Breast epithelium (tissue), 4 donors: ENCODE measurements around the gene GNLY. TPM values are rescaled to one million over a fixed set of nuclear protein-coding genes. Genes with fewer than 3 reads are reported as not detected.
A peak's percentile ranks its signal among the peaks of the same experiment; 100 is the strongest.
"Not testable (repeated sequence)": the region's sequence is repeated elsewhere in the genome, so short reads cannot be mapped to it uniquely, and the experiment has no call there.

ENCODE experiments used
- DNase-seq, 2 donors: peaks; one replicate each; pipeline ENCODE4 v3.0.0-alpha.2; 2019; ENCODE audit warnings: low spot score in 2 of 2
- H3K27ac ChIP-seq, 2 donors: fragments of 200-600 bp; sonication (generic) in 1 of 2; one replicate each; pipeline ENCODE4 v1.5.1; 2016 to 2019; ENCODE audit warnings: mild to moderate bottlenecking in 1 of 2
- H3K27me3 ChIP-seq, 2 donors: fragments of 200-600 bp; sonication (generic) in 1 of 2; one replicate each; pipeline versions ENCODE4 v1.5.1 to v1.6.0; 2017 to 2019; ENCODE audit warnings: control low read depth in 1 of 2, mild to moderate bottlenecking in 1 of 2
- H3K36me3 ChIP-seq: fragments of 200-600 bp; one replicate; pipeline ENCODE4 v1.5.1; 2019
- H3K4me1 ChIP-seq, 2 donors: fragments of 200-600 bp; sonication (generic); one replicate each; pipeline ENCODE4 v1.5.1; 2016 to 2019; ENCODE audit warnings: control low read depth in 1 of 2
- H3K4me3 ChIP-seq, 3 donors: fragments of 200-600 bp; sonication (generic); 1 replicate in 2 of 3; 2 replicates in 1 of 3; pipeline ENCODE4 v1.5.1; 2016 to 2019; ENCODE audit warnings: mild to moderate bottlenecking in 3 of 3, moderate library complexity in 2 of 3
- H3K9me3 ChIP-seq, 2 donors: fragments of 200-600 bp; sonication (generic) in 1 of 2; one replicate each; pipeline ENCODE4 v1.5.1; 2016 to 2019; ENCODE audit warnings: control low read depth in 1 of 2
- CTCF ChIP-seq, 3 donors: fragments of 450-650 bp; IDR thresholded peaks; one replicate each; pipeline ENCODE4 v1.5.1; 2016 to 2017; ENCODE audit warnings: antibody characterized with exemption in 3 of 3, mild to moderate bottlenecking in 3 of 3, moderate library complexity in 3 of 3
- POLR2A ChIP-seq: fragments of 450-650 bp; IDR thresholded peaks from one replicate; pipeline ENCODE4 v1.6.1; 2016; ENCODE audit warnings: antibody characterized with exemption, mild to moderate bottlenecking, moderate library complexity
- POLR2AphosphoS5 ChIP-seq, 3 donors: sonication (generic); formaldehyde crosslinking; IDR thresholded peaks; one replicate each; pipeline ENCODE4 v1.6.1; 2017; ENCODE audit warnings: antibody characterized with exemption in 3 of 3
- intact Hi-C: fragments of 100-400 bp; cut with DNase I; formaldehyde crosslinking; loops from one replicate; pipeline ENCODE4 v1.15.1; 2023; ENCODE audit warnings: low total_unique reads
- total RNA-seq, 3 donors: library from RNA; depleted of rRNA; stranded (reverse); fragments of >200 nt; gene quantifications; one replicate each; pipeline ENCODE4 v1.1.0, GENCODE V29; 2016

Gene GNLY
- total RNA-seq, 3 donors from 2014 or later: 2.0 to 2.6 (median 2.1) TPM

GRCh38 chr2:85669549-85669948 is 24.6 kb upstream of the GNLY start:
- no peak for TF ChIP-seq CTCF (IDR thresholded peaks at IDR 0.05)
- TF ChIP-seq POLR2AphosphoS5 (IDR thresholded peaks at IDR 0.05): no peak
- no peak for TF ChIP-seq POLR2A
- no peaks in the 10 kb centered on the region for H3K36me3 ChIP-seq
- no peaks in the 10 kb centered on the region for H3K9me3 ChIP-seq
- DNase-seq: no peak
- H3K27me3 ChIP-seq: no peaks in the 10 kb centered on the region
- H3K4me1 ChIP-seq: no peaks in the 10 kb centered on the region
- H3K4me3 ChIP-seq: no peak overlapping the region
- intact Hi-C loops: no loop called here
- H3K27ac ChIP-seq: no peak overlapping the region

DNA sequence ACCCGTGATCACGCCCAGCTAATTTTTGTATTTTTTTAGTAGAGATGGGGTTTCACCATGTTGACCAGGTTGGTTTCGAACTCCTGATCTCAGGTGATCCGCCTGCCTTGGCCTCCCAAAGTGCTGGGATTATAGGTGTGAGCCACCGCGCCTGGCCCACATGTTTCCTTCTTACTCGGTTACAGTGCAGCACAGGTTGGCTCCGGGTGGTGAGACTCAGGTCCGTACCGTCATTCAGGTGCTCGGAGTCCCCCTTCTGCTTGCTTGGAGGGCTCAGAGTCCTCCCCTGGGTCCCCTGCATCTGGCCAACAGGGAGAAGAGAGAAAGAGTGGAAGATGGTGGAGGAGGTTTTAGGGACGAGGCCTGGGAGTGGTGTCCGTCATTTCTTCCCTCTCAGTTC is 23.7 kb upstream of the GNLY start:
- H3K9me3 ChIP-seq, H3K27me3 ChIP-seq, H3K36me3 ChIP-seq, H3K4me1 ChIP-seq, H3K4me3 ChIP-seq, intact Hi-C loops, DNase-seq, H3K27ac ChIP-seq: not testable (repeated sequence)

- H3K27ac ChIP-seq: no peak overlapping the region
Observed at GRCh38 chr2:85672456-85672855, 21.7 kb upstream of the GNLY start.

GRCh38 chr2:85673716-85674375 is 20.3 kb upstream of the GNLY start:
- no peaks in the 10 kb centered on the region for H3K36me3 ChIP-seq
- DNase-seq: no peak
- no peak overlapping the region for H3K4me3 ChIP-seq
- no peak for TF ChIP-seq POLR2A
- no peak for TF ChIP-seq CTCF (IDR thresholded peaks at IDR 0.05)
- no peak for TF ChIP-seq POLR2AphosphoS5 (IDR thresholded peaks at IDR 0.05)
- no peak overlapping the region for H3K27ac ChIP-seq
- intact Hi-C loops: no loop called here
- H3K27me3 ChIP-seq: no peaks in the 10 kb centered on the region
- no peaks in the 10 kb centered on the region for H3K9me3 ChIP-seq
- H3K4me1 ChIP-seq: peaks cover 0 to 3% of the 10 kb centered on the region in 2 donors

More at GRCh38 chr2:85672456-85672855, 21.7 kb upstream of the GNLY start:
- Histone ChIP-seq H3K36me3 (no peaks in the 10 kb centered on the region), H3K27me3 (no peaks in the 10 kb centered on the region), H3K4me1 (no peaks in the 10 kb centered on the region), H3K9me3 (no peaks in the 10 kb centered on the region), H3K4me3 (no peak overlapping the region)
- no peak for TF ChIP-seq POLR2A
- no peak for TF ChIP-seq CTCF (IDR thresholded peaks at IDR 0.05)
- no peak for TF ChIP-seq POLR2AphosphoS5 (IDR thresholded peaks at IDR 0.05)
- intact Hi-C loops: no loop called here
- DNase-seq: no peak

- H3K27ac ChIP-seq: no peak overlapping the region
- no peaks in the 10 kb centered on the region for H3K9me3 ChIP-seq
- TF ChIP-seq POLR2A (no peak), POLR2AphosphoS5 (IDR thresholded peaks at IDR 0.05) (peak in 1 of 3 donors; percentile 93)
- H3K4me1 ChIP-seq: peaks cover 0 to 5% of the 10 kb centered on the region in 2 donors
- no peak overlapping the region for H3K4me3 ChIP-seq
- intact Hi-C loops: no loop called here
- no peaks in the 10 kb centered on the region for H3K36me3 ChIP-seq
- DNase-seq: no peak
- no peaks in the 10 kb centered on the region for H3K27me3 ChIP-seq
Observed at GRCh38 chr2:85674417-85674816, 19.7 kb upstream of the GNLY start.

DNA sequence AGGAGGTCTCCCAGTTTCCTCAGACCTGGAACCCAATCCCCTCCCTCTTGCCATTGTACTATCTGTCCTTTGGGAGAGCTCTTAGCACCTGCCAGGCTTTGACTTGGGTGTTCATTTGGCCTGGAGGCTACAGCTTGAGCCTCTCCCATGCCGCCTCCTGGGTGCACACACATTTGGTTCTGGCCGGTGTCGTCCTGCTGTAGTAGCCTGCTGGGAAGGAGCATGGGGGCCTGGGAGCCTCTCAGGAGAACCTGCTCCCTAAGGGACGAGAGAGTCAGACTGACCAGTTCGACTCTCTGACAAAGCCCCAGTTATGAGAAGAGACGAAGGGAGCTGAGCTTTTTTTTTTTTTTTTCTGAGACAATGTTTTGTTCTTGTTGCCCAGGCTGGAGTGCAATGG is 18.7 kb upstream of the GNLY start:
- H3K27ac ChIP-seq: no peak overlapping the region
- no peaks in the 10 kb centered on the region for H3K36me3 ChIP-seq
- H3K4me1 ChIP-seq: peaks cover 0 to 5% of the 10 kb centered on the region in 2 donors
- TF ChIP-seq POLR2A: no peak
- no peak for TF ChIP-seq POLR2AphosphoS5 (IDR thresholded peaks at IDR 0.05)
- no peak for TF ChIP-seq CTCF (IDR thresholded peaks at IDR 0.05)
- intact Hi-C loops: no loop called here
- H3K4me3 ChIP-seq: no peak overlapping the region
- H3K27me3 ChIP-seq: no peaks in the 10 kb centered on the region
- DNase-seq: no peak
- H3K9me3 ChIP-seq: no peaks in the 10 kb centered on the region
